ENCODE results near the gene SFN.
A peak's percentile ranks its signal among the peaks of the same experiment; 100 is the strongest.

SFN gene

GRCh38 chr1:26826261-26827105 is 36.5 kb upstream of the SFN start, which contains the start of gene ZDHHC18:
Gene ZDHHC18, plus strand, starts transcription at chr1:26826688. Its CDS starts 117 bp downstream, at chr1:26826805.
- TF ChIP-seq, protein P1, sequence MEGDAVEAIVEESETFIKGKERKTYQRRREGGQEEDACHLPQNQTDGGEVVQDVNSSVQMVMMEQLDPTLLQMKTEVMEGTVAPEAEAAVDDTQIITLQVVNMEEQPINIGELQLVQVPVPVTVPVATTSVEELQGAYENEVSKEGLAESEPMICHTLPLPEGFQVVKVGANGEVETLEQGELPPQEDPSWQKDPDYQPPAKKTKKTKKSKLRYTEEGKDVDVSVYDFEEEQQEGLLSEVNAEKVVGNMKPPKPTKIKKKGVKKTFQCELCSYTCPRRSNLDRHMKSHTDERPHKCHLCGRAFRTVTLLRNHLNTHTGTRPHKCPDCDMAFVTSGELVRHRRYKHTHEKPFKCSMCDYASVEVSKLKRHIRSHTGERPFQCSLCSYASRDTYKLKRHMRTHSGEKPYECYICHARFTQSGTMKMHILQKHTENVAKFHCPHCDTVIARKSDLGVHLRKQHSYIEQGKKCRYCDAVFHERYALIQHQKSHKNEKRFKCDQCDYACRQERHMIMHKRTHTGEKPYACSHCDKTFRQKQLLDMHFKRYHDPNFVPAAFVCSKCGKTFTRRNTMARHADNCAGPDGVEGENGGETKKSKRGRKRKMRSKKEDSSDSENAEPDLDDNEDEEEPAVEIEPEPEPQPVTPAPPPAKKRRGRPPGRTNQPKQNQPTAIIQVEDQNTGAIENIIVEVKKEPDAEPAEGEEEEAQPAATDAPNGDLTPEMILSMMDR (IDR thresholded peaks at IDR 0.05; ENCODE audit: extremely low read depth, missing control alignments): peak; percentile 72
- peak; percentile 94 for DNase-seq (ENCODE audit: low spot score)

DNA sequence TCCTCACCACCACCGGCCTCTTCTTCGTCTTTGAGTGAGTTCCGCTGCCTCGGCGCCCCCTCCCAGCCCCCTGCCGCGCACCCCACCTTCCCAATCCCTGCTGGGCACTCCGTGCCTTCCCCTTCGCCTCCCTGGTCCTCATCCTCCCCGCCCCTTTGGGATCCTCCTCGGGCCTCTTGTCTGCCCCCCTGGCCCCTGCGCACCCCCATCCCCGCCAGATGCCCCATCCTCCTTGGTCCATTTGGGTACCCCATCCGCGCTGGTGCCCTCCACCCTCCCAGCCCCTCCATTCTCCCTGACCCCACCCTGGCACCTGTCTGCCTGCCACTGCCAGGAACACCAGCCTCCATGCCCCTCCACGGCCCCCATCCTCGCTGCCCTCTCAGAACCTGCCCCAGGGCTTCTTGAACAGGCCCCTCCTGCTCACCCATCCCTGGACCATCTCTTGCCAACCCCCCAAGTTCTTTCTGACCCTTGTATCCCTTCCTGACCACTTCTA is 35.8 kb upstream of the SFN start:
- DNase-seq (ENCODE audit: low spot score): no peak
- TF ChIP-seq, protein P1 (IDR thresholded peaks at IDR 0.05; ENCODE audit: extremely low read depth, missing control alignments): no peak

GRCh38 chr1:26827663-26828062 is 35.3 kb upstream of the SFN start:
- DNase-seq (ENCODE audit: low spot score): no peak
- TF ChIP-seq, protein P1 (IDR thresholded peaks at IDR 0.05; ENCODE audit: extremely low read depth, missing control alignments): no peak

GRCh38 chr1:26828411-26828991 is 34.4 kb upstream of the SFN start:
- TF ChIP-seq, protein P1 (IDR thresholded peaks at IDR 0.05; ENCODE audit: extremely low read depth, missing control alignments): no peak
- DNase-seq (ENCODE audit: low spot score): peak; percentile 51

- TF ChIP-seq, protein P1 (IDR thresholded peaks at IDR 0.05; ENCODE audit: extremely low read depth, missing control alignments): no peak
- no peak for DNase-seq (ENCODE audit: low spot score)
These were observed 33.6 kb upstream of the SFN start for GRCh38 chr1:26829184-26829911.

DNA sequence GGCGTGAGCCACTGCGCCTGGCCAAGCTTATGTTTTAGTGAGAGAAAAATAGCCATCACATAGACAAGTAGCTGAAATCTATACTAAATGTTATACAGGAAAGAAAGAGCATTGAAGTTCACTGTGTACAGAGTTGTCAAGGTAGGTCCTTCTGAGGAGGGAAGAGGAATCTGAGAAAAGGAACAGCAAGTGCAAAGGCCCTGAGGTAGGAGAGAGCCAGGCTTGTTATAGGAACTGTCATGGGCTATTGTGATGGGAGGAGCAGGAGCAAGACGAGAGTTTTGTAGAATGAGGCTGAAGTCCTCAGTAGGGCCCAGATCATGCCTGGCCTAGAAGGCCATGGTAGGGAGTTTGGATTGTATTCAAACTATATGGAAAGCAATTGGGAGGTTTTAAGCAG is 31.9 kb upstream of the SFN start:
- no peak for DNase-seq (ENCODE audit: low spot score)
- TF ChIP-seq, protein P1 (IDR thresholded peaks at IDR 0.05; ENCODE audit: extremely low read depth, missing control alignments): no peak
